NT2/D1 (cell line): ENCODE data around the gene TPD52L1.

Experiments
- DNase-seq: peaks from one replicate; pipeline ENCODE4 v3.0.0-alpha.2; 2011; ENCODE audit warnings: low read depth, low spot score
- H3K27me3 ChIP-seq: 2 replicates; pipeline ENCODE4 v1.6.0; 2011; ENCODE audit warnings: mild to moderate bottlenecking; ENCODE audit not compliant: insufficient read length, insufficient read depth
- H3K36me3 ChIP-seq: 2 replicates; pipeline ENCODE4 v1.6.1; 2011; ENCODE audit warnings: mild to moderate bottlenecking, low read length, mixed read lengths; ENCODE audit not compliant: insufficient read depth, insufficient read length
- H3K4me1 ChIP-seq: 2 replicates; pipeline ENCODE4 v1.5.1; 2011; ENCODE audit not compliant: insufficient read depth, insufficient read length
- H3K4me3 ChIP-seq: 2 replicates; pipeline ENCODE4 v1.5.1; 2011; ENCODE audit warnings: low read depth; ENCODE audit not compliant: insufficient read length
- H3K9ac ChIP-seq: 2 replicates; pipeline ENCODE4 v1.6.0; 2011; ENCODE audit warnings: low read depth; ENCODE audit not compliant: insufficient read length
- H3K9me3 ChIP-seq: 2 replicates; pipeline ENCODE4 v1.5.1; 2011; ENCODE audit warnings: mild to moderate bottlenecking, low read length; ENCODE audit not compliant: insufficient read depth
- SUZ12 ChIP-seq: IDR thresholded peaks from 2 replicates; pipeline ENCODE4 v1.6.1; 2011; ENCODE audit not compliant: insufficient read length, insufficient read depth; ENCODE audit errors: extremely low read depth
- YY1 ChIP-seq: IDR thresholded peaks from 2 replicates; pipeline ENCODE4 v1.6.1; 2011; ENCODE audit not compliant: insufficient read length, insufficient read depth
- ZNF274 ChIP-seq: IDR thresholded peaks from 2 replicates; pipeline ENCODE4 v1.6.1; 2011; ENCODE audit warnings: mild to moderate bottlenecking, low read depth, low read length

TPD52L1 gene

GRCh38 chr6:125299257-125299656 is 145.7 kb downstream of the TPD52L1 start:
- Histone ChIP-seq H3K27me3 (no peaks in the 10 kb centered on the region), H3K36me3 (peaks cover 56% of the 10 kb centered on the region), H3K4me3 (no peak overlapping the region), H3K4me1 (peaks cover 3% of the 10 kb centered on the region), H3K9me3 (no peaks in the 10 kb centered on the region), H3K9ac (no peak overlapping the region)
- no peak for DNase-seq
- TF ChIP-seq SUZ12 (no peak), ZNF274 (no peak)

- Histone ChIP-seq H3K9me3 (no peaks in the 10 kb centered on the region), H3K9ac (peak overlapping the region; percentile 87), H3K4me1 (peaks cover 3% of the 10 kb centered on the region), H3K4me3 (peak overlapping the region; percentile 71), H3K27me3 (no peaks in the 10 kb centered on the region), H3K36me3 (peaks cover 45% of the 10 kb centered on the region)
- no peak for DNase-seq
- TF ChIP-seq YY1 (no peak), ZNF274 (no peak), SUZ12 (no peak)
Observed at GRCh38 chr6:125300992-125301434, 147.4 kb downstream of the TPD52L1 start.

- H3K36me3 ChIP-seq = peaks cover 38% of the 10 kb centered on the region
- peak within 1 kb of the TSS; percentile 87 for H3K9ac ChIP-seq
- H3K27me3 ChIP-seq = no peaks in the 10 kb centered on the region
- H3K4me1 ChIP-seq = peaks cover 3% of the 10 kb centered on the region
- DNase-seq = peak; percentile 48
- H3K4me3 ChIP-seq = peak within 1 kb of the TSS; percentile 71
- no peaks in the 10 kb centered on the region for H3K9me3 ChIP-seq
- TF ChIP-seq YY1 = no peak
- no peak for TF ChIP-seq ZNF274
- no peak for TF ChIP-seq SUZ12
Observed at GRCh38 chr6:125301435-125302391, 148.1 kb downstream of the TPD52L1 start, which contains the start of gene HDDC2. HDDC2 (minus strand) TSS chr6:125301967; CDS start chr6:125301932, 35 bp downstream.

GRCh38 chr6:125302840-125303511 is 149.4 kb downstream of the TPD52L1 start:
- Histone ChIP-seq H3K9ac (no peak overlapping the region), H3K36me3 (peaks cover 25% of the 10 kb centered on the region), H3K27me3 (no peaks in the 10 kb centered on the region), H3K4me3 (no peak overlapping the region), H3K4me1 (peaks cover 3% of the 10 kb centered on the region), H3K9me3 (no peaks in the 10 kb centered on the region)
- no peak for TF ChIP-seq ZNF274
- no peak for TF ChIP-seq SUZ12
- no peak for TF ChIP-seq YY1
- no peak for DNase-seq

- DNase-seq = no peak
- no peaks in the 10 kb centered on the region for H3K27me3 ChIP-seq
- H3K4me1 ChIP-seq = peaks cover 3% of the 10 kb centered on the region
- no peak overlapping the region for H3K4me3 ChIP-seq
- no peak for TF ChIP-seq SUZ12
- TF ChIP-seq YY1 = no peak
- no peak for TF ChIP-seq ZNF274
- no peak overlapping the region for H3K9ac ChIP-seq
- H3K9me3 ChIP-seq = no peaks in the 10 kb centered on the region
- peaks cover 20% of the 10 kb centered on the region for H3K36me3 ChIP-seq
Observed at GRCh38 chr6:125303512-125303854, 149.9 kb downstream of the TPD52L1 start.

DNA sequence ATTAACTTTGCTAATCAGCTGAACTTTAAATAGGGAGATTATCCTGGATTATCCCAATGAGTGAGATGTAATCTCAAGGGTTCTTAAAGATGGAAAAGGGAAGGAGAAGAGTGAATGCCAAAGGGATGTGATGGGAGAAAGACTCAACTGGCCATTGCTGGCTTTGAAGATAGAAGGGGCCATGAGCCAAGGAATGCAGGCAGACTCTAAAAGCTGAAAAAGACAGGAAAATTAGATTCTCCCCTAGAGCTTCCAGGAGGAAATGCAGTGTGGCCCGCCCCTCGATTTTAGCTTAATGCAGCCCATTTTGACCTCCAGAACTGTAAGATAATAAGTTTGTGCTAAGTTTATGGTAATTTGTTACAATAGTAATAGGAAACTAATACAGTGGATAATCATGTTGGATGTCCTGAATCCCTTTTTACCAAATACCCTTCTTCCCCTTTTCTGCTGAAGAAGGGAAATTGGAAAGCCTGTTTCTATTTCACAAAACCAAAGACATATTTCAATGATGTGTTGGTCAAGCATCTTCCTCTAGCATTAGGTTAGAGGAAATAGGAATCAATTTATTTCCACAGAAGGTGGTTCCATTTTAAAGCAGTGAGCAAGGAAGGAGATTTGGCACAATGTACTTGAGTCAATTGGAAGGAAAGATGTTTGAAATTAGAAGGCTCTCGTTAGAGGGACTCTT is 151.5 kb downstream of the TPD52L1 start:
- no peaks in the 10 kb centered on the region for H3K9me3 ChIP-seq
- no peaks in the 10 kb centered on the region for H3K27me3 ChIP-seq
- H3K4me3 ChIP-seq = no peak overlapping the region
- peaks cover 4% of the 10 kb centered on the region for H3K36me3 ChIP-seq
- TF ChIP-seq ZNF274 = no peak
- no peak for TF ChIP-seq SUZ12
- no peak for TF ChIP-seq YY1
- no peaks in the 10 kb centered on the region for H3K4me1 ChIP-seq
- no peak overlapping the region for H3K9ac ChIP-seq
- no peak for DNase-seq

DNA sequence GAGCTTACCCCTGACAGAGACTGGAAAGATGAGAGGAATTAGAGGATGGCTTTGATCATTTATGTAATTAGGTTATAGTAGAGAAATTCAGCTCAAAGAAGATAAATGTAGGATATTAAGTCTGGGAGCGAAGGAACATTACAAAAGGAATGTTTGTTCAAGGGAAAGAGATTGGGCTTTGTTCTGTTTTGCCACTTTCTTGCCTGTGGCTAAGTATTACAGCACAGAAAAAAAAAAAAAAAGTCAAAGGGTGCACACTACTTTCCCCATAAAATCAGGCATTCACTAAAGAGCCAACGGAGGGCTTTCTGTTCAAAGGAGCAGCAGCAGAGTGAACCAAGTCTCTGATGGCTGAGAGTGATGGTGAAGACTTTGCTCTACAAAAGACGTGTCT is 153.2 kb downstream of the TPD52L1 start:
- H3K9me3 ChIP-seq = no peaks in the 10 kb centered on the region
- no peak overlapping the region for H3K4me3 ChIP-seq
- no peaks in the 10 kb centered on the region for H3K27me3 ChIP-seq
- H3K9ac ChIP-seq = no peak overlapping the region
- H3K4me1 ChIP-seq = no peaks in the 10 kb centered on the region
- no peaks in the 10 kb centered on the region for H3K36me3 ChIP-seq
- no peak for DNase-seq
- TF ChIP-seq SUZ12 = no peak
- no peak for TF ChIP-seq ZNF274
- no peak for TF ChIP-seq YY1
